AG10803 (cell line): ENCODE measurements around the gene TXNRD2.
"Not testable (repeated sequence)": the region's sequence is repeated elsewhere in the genome, so short reads cannot be mapped to it uniquely, and the experiment has no call there.

Source experiments
- DNase-seq: peaks from one replicate; pipeline ENCODE4 v3.0.0; 2010; ENCODE audit warnings: low read depth
- H3K4me3 ChIP-seq: 2 replicates; pipeline ENCODE4 v1.5.1; 2011; ENCODE audit warnings: mild to moderate bottlenecking, low read length, control low read depth
- TF ChIP-seq, protein P1 (sequence below): conservative IDR thresholded peaks from 2 replicates; pipeline ENCODE4 v1.5.1; 2011; ENCODE audit warnings: mild to moderate bottlenecking, low read length, control low read depth, inconsistent platforms

TXNRD2 gene

DNA sequence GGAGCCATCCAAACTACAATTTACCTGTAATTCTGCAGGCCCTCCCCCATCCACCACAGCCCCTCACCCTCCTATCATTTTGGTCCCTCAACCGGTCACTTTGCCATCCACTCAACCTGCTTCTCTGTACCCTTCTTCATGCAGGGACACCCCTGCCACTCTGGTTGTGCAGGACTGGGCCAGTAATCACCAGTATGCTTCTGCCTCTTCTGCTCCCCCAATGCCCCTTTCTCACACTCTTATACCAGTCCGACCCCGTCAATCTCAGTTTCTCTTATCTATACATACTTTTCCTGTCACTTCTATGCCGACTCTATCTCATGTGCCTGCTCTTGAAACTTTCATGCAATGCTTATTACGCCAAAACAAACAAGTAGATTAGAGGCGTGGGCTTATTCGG, 5.1 kb downstream of the TXNRD2 start:
- H3K4me3 ChIP-seq: no peak overlapping the region
- TF ChIP-seq, protein P1, sequence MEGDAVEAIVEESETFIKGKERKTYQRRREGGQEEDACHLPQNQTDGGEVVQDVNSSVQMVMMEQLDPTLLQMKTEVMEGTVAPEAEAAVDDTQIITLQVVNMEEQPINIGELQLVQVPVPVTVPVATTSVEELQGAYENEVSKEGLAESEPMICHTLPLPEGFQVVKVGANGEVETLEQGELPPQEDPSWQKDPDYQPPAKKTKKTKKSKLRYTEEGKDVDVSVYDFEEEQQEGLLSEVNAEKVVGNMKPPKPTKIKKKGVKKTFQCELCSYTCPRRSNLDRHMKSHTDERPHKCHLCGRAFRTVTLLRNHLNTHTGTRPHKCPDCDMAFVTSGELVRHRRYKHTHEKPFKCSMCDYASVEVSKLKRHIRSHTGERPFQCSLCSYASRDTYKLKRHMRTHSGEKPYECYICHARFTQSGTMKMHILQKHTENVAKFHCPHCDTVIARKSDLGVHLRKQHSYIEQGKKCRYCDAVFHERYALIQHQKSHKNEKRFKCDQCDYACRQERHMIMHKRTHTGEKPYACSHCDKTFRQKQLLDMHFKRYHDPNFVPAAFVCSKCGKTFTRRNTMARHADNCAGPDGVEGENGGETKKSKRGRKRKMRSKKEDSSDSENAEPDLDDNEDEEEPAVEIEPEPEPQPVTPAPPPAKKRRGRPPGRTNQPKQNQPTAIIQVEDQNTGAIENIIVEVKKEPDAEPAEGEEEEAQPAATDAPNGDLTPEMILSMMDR: no peak
- no peak for DNase-seq

DNA sequence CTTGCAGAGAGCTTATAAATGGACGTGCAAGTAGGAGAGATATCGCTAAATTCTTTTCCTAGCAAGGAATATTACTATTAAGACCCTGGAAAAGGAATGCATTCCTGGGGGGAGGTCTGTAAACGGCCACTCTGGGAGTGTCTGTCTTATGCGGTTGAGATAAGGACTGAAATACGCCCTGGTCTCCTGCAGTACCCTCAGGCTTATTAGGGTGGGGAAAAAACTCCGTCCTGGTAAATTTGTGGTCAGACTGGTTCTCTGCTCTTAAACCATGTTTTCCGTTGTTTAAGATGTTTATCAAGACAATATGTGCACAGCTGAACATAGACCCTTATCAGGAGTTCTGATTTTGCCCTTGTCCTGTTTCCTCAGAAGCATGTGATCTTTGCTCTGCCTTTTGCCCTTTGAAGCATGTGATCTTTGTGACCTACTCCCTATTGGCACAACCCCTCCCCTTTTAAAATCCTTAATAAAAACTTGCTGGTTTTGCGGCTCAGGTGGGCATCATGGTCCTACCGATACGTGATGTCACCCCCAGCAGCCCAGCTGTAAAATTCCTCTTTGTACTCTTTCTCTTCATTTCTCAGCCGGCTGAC, 6.4 kb downstream of the TXNRD2 start:
- DNase-seq: not testable (repeated sequence)

DNA sequence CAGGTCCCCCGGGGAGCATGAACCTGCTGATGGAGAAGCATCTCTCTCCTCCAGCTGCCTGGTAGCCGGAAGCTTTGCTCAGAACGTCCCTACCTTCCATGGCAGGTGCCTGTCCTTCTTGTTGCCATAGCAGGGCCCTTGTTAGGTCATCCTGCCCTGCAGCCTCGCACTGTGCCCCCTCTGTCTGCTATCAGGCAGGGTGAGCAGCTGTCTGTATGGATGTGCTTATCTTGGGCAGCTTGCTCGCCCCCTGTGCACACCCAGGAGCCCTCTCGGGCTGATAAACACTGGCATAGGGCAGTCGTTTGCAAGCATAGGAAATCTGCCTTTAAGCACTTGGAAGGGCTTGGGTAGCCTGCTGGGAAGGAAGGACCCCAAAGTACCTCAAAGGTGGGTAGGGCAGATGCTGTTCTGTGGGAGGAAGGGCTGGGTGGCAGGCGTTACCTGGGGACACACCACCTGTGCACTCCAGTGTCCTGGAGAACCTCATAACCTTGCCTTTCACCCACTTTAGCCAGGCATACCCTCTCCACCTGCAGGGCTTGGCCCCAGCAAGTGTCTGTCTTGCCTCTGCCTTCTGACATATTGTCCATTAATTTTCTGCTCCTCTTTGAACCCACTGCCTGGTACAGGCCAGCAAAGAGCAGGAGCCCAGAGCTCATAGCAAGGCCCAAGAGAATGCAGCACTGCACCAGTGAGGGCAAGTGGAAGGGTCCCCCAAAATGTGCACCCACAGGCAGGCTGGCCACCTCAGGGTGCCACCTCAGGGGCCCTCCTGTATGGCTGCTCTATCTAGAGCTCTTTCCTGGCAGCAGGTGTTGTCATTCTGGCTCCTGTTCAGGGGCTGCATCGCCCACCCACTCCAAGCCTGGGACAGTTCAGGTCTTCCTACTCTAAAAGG, 8.0 kb downstream of the TXNRD2 start:
- no peak overlapping the region for H3K4me3 ChIP-seq
- no peak for DNase-seq
- TF ChIP-seq, protein P1: no peak

More for the DNA sequence above, 6.4 kb downstream of the TXNRD2 start:
- not testable (repeated sequence) for H3K4me3 ChIP-seq

DNA sequence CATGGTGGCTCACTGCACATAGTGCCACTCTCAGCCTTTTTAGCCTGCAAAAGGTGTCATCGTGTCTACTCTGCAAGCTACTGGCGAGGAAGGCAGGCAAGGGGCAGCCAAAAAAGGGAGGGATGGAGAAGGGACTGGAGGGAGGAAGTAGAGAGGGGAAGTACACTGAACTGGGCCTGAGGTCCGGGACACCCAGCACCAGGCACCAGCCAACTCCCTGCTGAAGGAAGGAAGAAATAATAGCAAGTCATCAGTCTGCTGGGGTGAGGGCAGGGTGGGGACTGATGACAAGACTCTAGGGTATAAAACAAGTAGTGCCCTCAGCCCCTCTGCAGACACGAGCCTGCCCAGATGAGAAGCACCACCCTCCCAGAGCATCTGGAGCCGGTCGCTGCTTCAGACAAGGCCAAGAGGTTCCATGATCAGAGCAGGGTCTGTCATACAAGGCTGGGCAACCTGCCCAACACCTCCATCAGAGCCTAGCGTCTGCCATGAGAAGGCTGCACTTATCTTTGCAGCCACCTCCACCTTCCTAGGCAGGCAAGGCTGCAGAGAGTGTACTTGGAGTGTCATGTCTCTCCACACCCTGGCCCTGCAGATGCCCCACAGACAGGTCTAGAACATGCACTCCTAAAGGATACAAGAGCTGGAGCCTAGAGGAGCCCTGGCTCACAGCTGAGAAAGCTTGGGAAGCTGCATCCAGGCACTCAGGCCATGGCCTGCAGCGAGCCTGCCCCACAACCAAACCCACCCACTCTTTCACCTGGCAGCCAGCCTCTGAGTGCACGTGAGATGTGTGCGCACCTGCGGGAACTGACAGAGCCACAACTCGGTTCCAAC, 9.0 kb downstream of the TXNRD2 start:
- TF ChIP-seq, protein P1: no peak
- no peak for DNase-seq

DNA sequence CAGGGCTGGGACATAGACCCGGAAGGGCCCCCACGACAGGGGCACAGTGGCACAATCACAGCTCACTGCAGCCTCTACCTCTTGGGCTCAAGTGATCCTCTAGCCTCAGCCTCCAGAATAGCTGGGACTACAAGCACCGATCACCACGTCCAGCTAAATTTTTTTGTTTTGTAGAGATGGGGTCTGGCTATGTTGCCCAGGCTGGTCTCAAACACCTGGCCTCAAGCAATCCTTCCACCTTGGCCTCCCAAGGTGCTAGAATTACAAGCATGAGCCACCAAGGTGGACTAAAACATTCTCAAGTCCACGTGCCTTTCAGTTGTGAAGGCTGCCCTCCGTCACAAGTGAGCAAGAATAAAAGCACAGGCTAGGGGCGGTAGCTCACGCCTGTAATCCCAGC, 10.1 kb downstream of the TXNRD2 start:
- DNase-seq: no peak
- H3K4me3 ChIP-seq: no peak overlapping the region
- TF ChIP-seq, protein P1: no peak

More for the DNA sequence above, 9.0 kb downstream of the TXNRD2 start:
- H3K4me3 ChIP-seq: no peak overlapping the region

DNA sequence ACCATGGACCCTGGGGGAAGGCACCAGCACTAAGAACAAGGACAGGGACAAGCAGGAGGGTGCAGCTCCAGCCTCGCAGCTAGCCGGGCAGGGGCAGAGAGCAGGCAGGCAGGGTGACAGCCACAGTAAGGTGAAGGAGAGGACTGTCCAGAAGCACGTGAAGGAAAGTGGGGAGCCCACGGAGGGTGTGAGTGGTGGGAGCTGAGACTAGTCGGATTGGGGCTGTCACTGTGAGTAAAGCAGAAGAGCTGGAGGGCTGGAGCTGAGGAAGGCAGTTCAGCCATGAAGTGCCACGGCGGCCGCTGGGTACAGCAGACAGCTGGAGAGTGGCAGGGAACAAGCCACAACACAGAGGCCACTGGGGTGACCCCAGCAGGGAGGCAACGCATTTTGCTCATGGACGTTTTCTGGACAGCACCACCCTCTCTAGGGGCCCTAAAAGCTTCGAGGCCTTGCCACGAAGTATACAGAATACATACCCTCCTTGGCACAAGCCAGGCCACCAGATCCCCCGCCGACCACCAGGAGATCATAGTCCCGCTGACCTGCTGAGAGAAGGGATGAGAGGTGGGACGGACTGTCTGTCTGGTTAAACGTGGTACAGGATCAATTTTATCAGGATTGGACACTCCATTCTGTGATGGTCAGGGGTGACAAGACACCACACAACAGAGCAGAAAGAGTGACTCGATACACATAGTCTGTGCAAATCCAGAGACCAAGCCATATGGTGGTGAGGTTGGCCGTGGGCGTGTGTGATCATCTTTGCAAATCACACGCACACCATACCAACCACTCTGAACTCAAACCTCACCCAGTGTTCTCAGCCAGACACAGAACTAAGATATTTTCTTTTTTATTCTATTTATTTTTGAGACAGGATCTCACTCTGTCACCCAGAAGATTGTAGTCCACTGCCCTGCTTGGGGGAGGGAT, 10.8 kb downstream of the TXNRD2 start:
- no peak overlapping the region for H3K4me3 ChIP-seq
- DNase-seq: no peak
- TF ChIP-seq, protein P1: no peak
